Left kidney (tissue), 1 donor: ENCODE data around the gene C3orf80. TPM values are rescaled to one million over a fixed set of nuclear protein-coding genes. Genes with fewer than 3 reads are reported as not detected.

ENCODE experiments used
- polyA plus RNA-seq: library from polyadenylated mRNA; unstranded; fragments of 120-200 nt; gene quantifications from one replicate; pipeline ENCODE4 v1.2.1, GENCODE V29; 2013; ENCODE audit not compliant: insufficient read length

C3orf80 gene
- polyA plus RNA-seq, 1 donor = 0.45 TPM

Other genes with a start within 250 kb of the C3orf80 start
- gene IL12A, start 236.6 kb upstream of the C3orf80 start, polyA plus RNA-seq = 1.3 TPM
- gene IFT80, start 173.8 kb downstream of the C3orf80 start, polyA plus RNA-seq = 80.0 TPM
- 169 TPM for gene SMC4, start 174.2 kb downstream of the C3orf80 start, polyA plus RNA-seq
- 25.9 TPM for gene TRIM59, start 224.4 kb downstream of the C3orf80 start, polyA plus RNA-seq